ENCODE results near the gene CHCHD3. TPM values are rescaled to one million over a fixed set of nuclear protein-coding genes. Genes with fewer than 3 reads are reported as not detected.
A peak's percentile ranks its signal among the peaks of the same experiment; 100 is the strongest.
"Not testable (repeated sequence)": the region's sequence is repeated elsewhere in the genome, so short reads cannot be mapped to it uniquely, and the experiment has no call there.

Gene CHCHD3
- polyA plus RNA-seq, 1 donor = 56.8 TPM

DNA sequence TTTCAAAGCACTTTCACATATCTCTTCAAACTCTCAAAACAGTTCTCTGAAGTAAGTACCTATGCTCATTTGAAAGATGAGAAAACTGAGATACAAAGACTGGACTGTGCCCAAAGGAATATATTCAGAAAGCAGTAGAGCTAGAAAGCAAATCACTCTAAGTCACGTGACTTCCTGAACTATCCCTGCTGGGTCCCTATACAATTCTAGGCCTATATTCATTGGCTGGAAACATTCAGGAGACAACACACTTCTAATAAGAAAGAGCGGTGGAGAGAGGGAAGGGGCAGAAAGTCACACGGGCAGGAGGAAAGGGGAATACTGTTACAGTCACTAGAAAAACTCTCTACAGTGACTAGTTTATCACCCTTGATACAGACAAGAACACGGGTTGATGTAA is 140.0 kb downstream of the CHCHD3 start:
- H3K27ac ChIP-seq (ENCODE audit: low read length) = no peak overlapping the region
- no peak for DNase-seq
- H3K36me3 ChIP-seq (ENCODE audit: control insufficient read depth, insufficient read depth, low read length) = no peaks in the 10 kb centered on the region
- no peaks in the 10 kb centered on the region for H3K4me1 ChIP-seq (ENCODE audit: control insufficient read depth, insufficient read depth, low read length)
- H3K27me3 ChIP-seq (ENCODE audit: control insufficient read depth, insufficient read depth, low read length) = no peaks in the 10 kb centered on the region
- WGBS (ENCODE audit: insufficient coverage, low lambda C conversion rate) = no CpG with 5 or more reads among the region's 4 CpGs
- H3K9me3 ChIP-seq (ENCODE audit: control insufficient read depth, low read depth, low read length) = no peaks in the 10 kb centered on the region
- H3K4me3 ChIP-seq (ENCODE audit: low read length) = no peak overlapping the region

DNA sequence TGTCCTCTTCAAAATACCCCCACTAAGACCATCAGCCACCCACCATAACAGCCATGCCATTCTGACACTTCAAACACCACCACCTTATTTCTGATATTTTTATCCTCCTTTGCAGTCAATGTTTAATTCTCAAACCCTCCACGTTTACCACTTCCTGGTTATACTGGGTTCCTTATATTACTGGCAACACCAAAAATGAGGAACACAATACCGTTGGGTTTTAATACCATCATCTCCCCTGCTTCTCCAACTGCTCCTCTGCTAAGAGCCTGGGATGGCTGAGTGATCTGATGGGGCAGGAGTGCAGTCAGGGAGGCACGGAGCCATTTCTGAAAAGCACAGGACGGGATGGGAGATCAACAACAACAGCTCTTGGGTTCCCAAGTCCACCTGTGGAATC is 140.5 kb downstream of the CHCHD3 start:
- no peaks in the 10 kb centered on the region for H3K27me3 ChIP-seq (ENCODE audit: control insufficient read depth, insufficient read depth, low read length)

DNA sequence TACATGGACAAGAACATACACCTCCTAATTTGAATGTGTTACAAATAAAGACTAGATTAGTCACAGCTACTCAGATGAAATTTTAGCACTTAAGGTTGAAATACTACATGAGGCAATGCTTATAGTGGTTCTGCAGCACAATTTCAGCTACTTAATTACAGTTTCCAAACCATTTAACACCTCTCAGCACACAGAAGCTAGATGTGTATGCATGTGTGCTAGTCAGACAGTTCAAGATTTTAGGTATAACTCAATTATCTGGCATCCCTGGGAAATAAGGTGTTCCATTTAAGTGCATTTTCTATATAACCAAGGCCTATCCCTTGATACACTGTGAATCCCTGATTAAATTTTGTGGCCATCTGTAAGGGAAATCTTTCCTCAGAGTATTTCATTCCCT is 141.8 kb downstream of the CHCHD3 start:
- Histone ChIP-seq H3K36me3 (ENCODE audit: control insufficient read depth, insufficient read depth, low read length) (peaks cover 2% of the 10 kb centered on the region), H3K4me3 (ENCODE audit: low read length) (no peak overlapping the region), H3K9me3 (ENCODE audit: control insufficient read depth, low read depth, low read length) (no peaks in the 10 kb centered on the region), H3K27me3 (ENCODE audit: control insufficient read depth, insufficient read depth, low read length) (no peaks in the 10 kb centered on the region), H3K27ac (ENCODE audit: low read length) (no peak overlapping the region), H3K4me1 (ENCODE audit: control insufficient read depth, insufficient read depth, low read length) (no peaks in the 10 kb centered on the region)
- DNase-seq = no peak

More for the DNA sequence above, 140.5 kb downstream of the CHCHD3 start:
- Histone ChIP-seq H3K9me3 (ENCODE audit: control insufficient read depth, low read depth, low read length) (no peaks in the 10 kb centered on the region), H3K27ac (ENCODE audit: low read length) (no peak overlapping the region), H3K4me1 (ENCODE audit: control insufficient read depth, insufficient read depth, low read length) (no peaks in the 10 kb centered on the region), H3K36me3 (ENCODE audit: control insufficient read depth, insufficient read depth, low read length) (no peaks in the 10 kb centered on the region), H3K4me3 (ENCODE audit: low read length) (no peak overlapping the region)
- 80% methylated on average over 1 of the region's 4 CpGs for WGBS (ENCODE audit: insufficient coverage, low lambda C conversion rate)
- no peak for DNase-seq

DNA sequence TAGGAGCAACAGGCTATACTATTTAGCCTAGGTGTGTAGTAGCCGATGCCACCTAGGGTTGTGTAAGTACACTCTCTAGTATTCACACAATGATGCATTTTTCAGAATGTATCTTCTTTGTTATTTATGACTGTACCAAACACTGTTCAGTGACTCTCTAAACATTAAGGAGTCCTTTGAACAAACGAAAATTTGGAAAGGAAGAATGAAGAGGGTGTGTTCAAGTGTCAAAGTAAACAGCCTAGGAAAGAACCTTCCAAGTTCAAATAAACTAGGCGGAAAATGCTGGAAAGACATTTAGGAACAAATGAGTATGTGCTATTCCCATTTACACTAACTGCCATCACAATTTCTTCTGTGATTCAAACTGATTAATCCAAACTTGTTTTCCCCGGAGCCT is 142.4 kb downstream of the CHCHD3 start:
- Histone ChIP-seq H3K9me3 (ENCODE audit: control insufficient read depth, low read depth, low read length) (no peaks in the 10 kb centered on the region), H3K27me3 (ENCODE audit: control insufficient read depth, insufficient read depth, low read length) (no peaks in the 10 kb centered on the region), H3K36me3 (ENCODE audit: control insufficient read depth, insufficient read depth, low read length) (peaks cover 2% of the 10 kb centered on the region), H3K4me3 (ENCODE audit: low read length) (no peak overlapping the region), H3K27ac (ENCODE audit: low read length) (no peak overlapping the region), H3K4me1 (ENCODE audit: control insufficient read depth, insufficient read depth, low read length) (no peaks in the 10 kb centered on the region)
- DNase-seq = no peak
- WGBS (ENCODE audit: insufficient coverage, low lambda C conversion rate) = 90% methylated on average over 2 of the region's 4 CpGs

DNA sequence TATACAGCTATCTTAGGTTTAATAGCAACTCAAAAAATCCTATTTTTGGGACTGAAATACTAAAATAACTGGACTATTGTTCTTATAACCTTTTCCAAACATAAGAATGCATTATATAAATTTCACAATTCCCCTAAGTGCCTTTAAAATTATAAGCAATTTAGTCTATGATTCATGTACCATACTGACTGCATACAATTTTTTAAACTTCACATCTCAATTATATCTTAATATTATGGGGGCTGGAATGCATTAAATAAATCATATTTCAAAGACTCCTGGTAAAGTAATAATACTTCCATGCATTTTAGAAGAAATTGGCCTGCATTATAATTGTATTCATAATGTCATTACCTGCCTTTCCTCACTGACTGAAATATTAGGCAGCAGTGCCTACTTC is 144.6 kb downstream of the CHCHD3 start:
- no peak overlapping the region for H3K4me3 ChIP-seq (ENCODE audit: low read length)
- no peaks in the 10 kb centered on the region for H3K4me1 ChIP-seq (ENCODE audit: control insufficient read depth, insufficient read depth, low read length)
- no peaks in the 10 kb centered on the region for H3K27me3 ChIP-seq (ENCODE audit: control insufficient read depth, insufficient read depth, low read length)
- H3K9me3 ChIP-seq (ENCODE audit: control insufficient read depth, low read depth, low read length) = no peaks in the 10 kb centered on the region
- H3K36me3 ChIP-seq (ENCODE audit: control insufficient read depth, insufficient read depth, low read length) = peaks cover 2% of the 10 kb centered on the region
- DNase-seq = no peak
- H3K27ac ChIP-seq (ENCODE audit: low read length) = no peak overlapping the region

DNA sequence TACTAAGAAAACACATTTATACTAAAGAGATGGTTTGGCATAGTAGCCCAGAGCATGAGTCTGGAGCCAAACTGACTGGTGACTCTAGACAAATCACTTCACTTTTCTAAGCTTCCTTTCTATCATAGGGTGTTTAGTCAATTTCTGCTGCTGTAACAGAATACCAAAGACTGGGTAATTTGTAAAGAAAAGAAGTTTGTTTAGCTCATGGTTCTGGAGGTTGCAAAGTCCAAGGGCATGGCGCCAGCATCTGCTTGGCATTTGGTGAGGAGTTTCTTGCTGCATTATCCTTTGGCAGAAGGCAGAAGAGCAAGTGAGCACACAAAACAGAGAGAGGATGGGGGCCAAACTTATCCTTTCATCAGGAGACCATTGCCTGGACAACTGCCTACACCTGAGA is 146.3 kb downstream of the CHCHD3 start:
- Histone ChIP-seq H3K27me3 (ENCODE audit: control insufficient read depth, insufficient read depth, low read length) (no peaks in the 10 kb centered on the region), H3K9me3 (ENCODE audit: control insufficient read depth, low read depth, low read length) (no peaks in the 10 kb centered on the region), H3K36me3 (ENCODE audit: control insufficient read depth, insufficient read depth, low read length) (peaks cover 2% of the 10 kb centered on the region), H3K4me3 (ENCODE audit: low read length) (no peak overlapping the region), H3K4me1 (ENCODE audit: control insufficient read depth, insufficient read depth, low read length) (no peaks in the 10 kb centered on the region), H3K27ac (ENCODE audit: low read length) (no peak overlapping the region)
- no peak for DNase-seq
- no CpG with 5 or more reads among the region's 1 CpG for WGBS (ENCODE audit: insufficient coverage, low lambda C conversion rate)

DNA sequence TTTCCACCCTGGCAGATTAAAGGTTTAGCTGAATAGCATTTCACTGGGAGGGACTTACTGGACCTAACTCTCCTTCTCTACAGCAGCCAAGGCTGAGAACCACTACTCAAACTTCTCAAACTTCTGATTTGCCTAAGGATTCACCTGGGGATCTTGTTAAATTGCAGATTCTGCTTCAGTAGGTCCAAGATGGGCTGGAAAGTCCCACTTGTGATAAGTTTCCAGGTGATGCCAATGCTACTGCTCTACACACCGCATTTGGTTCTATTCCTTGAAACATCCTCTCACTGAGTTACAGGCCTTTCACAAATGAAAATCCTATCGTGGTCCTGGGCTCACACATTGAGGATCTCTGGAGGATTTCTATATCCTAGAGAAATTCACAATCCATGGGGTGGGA is 147.9 kb downstream of the CHCHD3 start:
- no CpG with 5 or more reads among the region's 2 CpGs for WGBS (ENCODE audit: insufficient coverage, low lambda C conversion rate)
- Histone ChIP-seq H3K27me3 (ENCODE audit: control insufficient read depth, insufficient read depth, low read length) (no peaks in the 10 kb centered on the region), H3K9me3 (ENCODE audit: control insufficient read depth, low read depth, low read length) (no peaks in the 10 kb centered on the region), H3K36me3 (ENCODE audit: control insufficient read depth, insufficient read depth, low read length) (peaks cover 2% of the 10 kb centered on the region), H3K4me1 (ENCODE audit: control insufficient read depth, insufficient read depth, low read length) (no peaks in the 10 kb centered on the region), H3K4me3 (ENCODE audit: low read length) (no peak overlapping the region), H3K27ac (ENCODE audit: low read length) (no peak overlapping the region)
- DNase-seq = no peak

DNA sequence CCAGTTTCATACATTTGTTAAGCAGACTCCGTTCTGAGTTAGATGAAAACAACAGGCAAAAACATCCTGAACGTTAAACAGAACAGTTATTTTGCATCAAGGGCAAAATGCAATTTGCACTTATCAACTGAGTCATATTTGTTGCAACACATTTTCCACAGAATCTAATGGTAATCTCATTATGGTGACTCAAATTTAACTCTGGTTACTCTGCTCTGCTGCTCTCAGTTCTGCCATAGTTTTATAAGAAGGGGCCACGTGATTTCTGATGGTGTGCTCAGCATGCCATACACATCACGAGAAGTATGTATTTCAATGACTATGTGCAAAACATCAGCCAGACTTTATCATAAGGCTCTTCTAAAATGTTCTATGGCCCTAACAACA is 148.8 kb downstream of the CHCHD3 start:
- Histone ChIP-seq H3K36me3 (ENCODE audit: control insufficient read depth, insufficient read depth, low read length) (peaks cover 2% of the 10 kb centered on the region), H3K9me3 (ENCODE audit: control insufficient read depth, low read depth, low read length) (no peaks in the 10 kb centered on the region), H3K27me3 (ENCODE audit: control insufficient read depth, insufficient read depth, low read length) (no peaks in the 10 kb centered on the region), H3K4me1 (ENCODE audit: control insufficient read depth, insufficient read depth, low read length) (no peaks in the 10 kb centered on the region), H3K27ac (ENCODE audit: low read length) (no peak overlapping the region), H3K4me3 (ENCODE audit: low read length) (no peak overlapping the region)
- no peak for DNase-seq
- WGBS (ENCODE audit: insufficient coverage, low lambda C conversion rate) = no CpG with 5 or more reads among the region's 4 CpGs

DNA sequence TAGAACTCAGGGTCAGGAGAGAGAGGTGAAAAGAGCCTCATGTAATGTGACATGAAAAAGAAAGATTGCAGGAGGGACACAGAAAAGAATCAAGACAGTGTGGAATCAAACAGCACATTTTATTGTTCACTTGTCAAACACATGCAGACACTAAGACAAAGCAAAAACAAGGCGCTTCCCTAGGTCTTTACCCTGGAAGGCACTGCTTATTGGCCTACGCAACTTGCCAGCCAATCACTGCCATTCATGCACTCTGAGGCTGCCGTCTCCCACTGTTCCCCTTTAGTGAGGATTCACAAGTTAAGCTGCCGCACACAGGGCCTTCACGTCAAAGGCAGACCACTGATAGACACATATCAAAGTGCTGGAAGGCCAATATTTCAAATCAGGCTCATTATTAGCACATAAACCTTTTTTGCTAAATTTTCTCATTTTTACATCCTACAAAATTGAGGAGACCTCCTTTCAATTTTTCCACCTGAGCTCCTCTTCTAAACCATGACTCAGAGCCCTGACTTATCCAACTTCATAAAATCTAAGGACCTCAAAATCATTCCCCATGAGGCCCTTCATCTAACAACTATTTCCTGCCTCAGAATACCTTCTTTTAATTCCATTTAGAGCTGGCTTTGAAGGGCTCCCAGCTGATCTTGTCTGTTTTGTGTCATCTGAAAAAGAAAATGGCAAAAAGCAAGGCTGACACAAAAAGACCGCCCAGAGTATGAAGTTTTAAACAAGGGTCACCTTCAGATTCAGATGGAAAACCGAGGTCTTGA is 149.4 kb downstream of the CHCHD3 start:
- no peak overlapping the region for H3K27ac ChIP-seq (ENCODE audit: low read length)
- no CpG with 5 or more reads among the region's 7 CpGs for WGBS (ENCODE audit: insufficient coverage, low lambda C conversion rate)
- no peaks in the 10 kb centered on the region for H3K9me3 ChIP-seq (ENCODE audit: control insufficient read depth, low read depth, low read length)
- H3K36me3 ChIP-seq (ENCODE audit: control insufficient read depth, insufficient read depth, low read length) = peaks cover 5% of the 10 kb centered on the region
- no peak overlapping the region for H3K4me3 ChIP-seq (ENCODE audit: low read length)
- H3K27me3 ChIP-seq (ENCODE audit: control insufficient read depth, insufficient read depth, low read length) = no peaks in the 10 kb centered on the region
- no peaks in the 10 kb centered on the region for H3K4me1 ChIP-seq (ENCODE audit: control insufficient read depth, insufficient read depth, low read length)
- DNase-seq = no peak

DNA sequence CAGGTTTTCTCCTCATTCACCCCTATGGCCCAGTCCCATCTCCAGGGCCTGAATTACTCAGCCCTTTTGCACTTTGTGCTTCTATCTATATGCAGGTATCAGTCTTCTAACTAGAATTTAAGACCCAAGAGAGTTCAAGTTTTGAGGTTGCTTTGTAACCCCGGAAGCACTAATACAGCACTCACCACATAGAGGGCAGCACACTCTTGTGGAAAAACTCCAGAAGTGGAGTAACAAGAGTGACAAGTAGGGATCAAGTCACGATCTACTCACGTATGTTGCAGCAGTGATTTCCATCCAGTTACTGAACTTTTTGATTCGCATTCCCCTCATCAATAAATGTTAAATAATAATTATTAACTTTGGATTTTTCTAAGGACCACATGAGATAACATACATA is 151.0 kb downstream of the CHCHD3 start:
- Histone ChIP-seq H3K4me1 (ENCODE audit: control insufficient read depth, insufficient read depth, low read length) (no peaks in the 10 kb centered on the region), H3K36me3 (ENCODE audit: control insufficient read depth, insufficient read depth, low read length) (peaks cover 5% of the 10 kb centered on the region), H3K27ac (ENCODE audit: low read length) (no peak overlapping the region), H3K9me3 (ENCODE audit: control insufficient read depth, low read depth, low read length) (no peaks in the 10 kb centered on the region), H3K27me3 (ENCODE audit: control insufficient read depth, insufficient read depth, low read length) (no peaks in the 10 kb centered on the region), H3K4me3 (ENCODE audit: low read length) (no peak overlapping the region)
- DNase-seq = peak in 1 of 2 donors; percentile 5
- WGBS (ENCODE audit: insufficient coverage, low lambda C conversion rate) = 67% methylated on average over 3 of the region's 4 CpGs

DNA sequence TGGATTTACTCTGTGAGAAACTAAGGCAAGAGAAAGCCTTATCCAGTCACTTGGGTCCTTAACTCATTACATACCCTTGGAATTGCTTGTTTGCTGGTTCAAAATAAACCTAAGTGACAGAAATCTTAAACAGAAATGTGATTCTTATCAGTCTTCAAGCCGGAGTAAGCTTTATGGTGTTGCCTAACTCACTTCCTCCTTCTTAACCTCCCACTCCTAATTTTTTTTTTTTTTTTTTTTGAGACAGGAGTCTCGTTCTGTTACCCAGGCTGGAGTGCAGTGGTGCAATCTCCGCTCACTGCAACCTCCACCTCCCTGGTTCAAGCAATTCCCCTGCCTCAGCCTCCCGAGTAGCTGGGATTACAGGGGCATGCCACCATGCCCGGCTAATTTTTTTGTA is 151.9 kb downstream of the CHCHD3 start:
- 86% methylated on average over 1 of the region's 5 CpGs for WGBS (ENCODE audit: insufficient coverage, low lambda C conversion rate)

More for the DNA sequence above, 151.9 kb downstream of the CHCHD3 start:
- not testable (repeated sequence) for H3K4me3 ChIP-seq (ENCODE audit: low read length); DNase-seq; H3K27ac ChIP-seq (ENCODE audit: low read length); H3K4me1 ChIP-seq (ENCODE audit: control insufficient read depth, insufficient read depth, low read length); H3K27me3 ChIP-seq (ENCODE audit: control insufficient read depth, insufficient read depth, low read length); H3K9me3 ChIP-seq (ENCODE audit: control insufficient read depth, low read depth, low read length); H3K36me3 ChIP-seq (ENCODE audit: control insufficient read depth, insufficient read depth, low read length)
